Right lung (tissue), 5 donors: ENCODE data around the gene CYP26C1. TPM values are rescaled to one million over a fixed set of nuclear protein-coding genes. Genes with fewer than 3 reads are reported as not detected.
"Not testable (repeated sequence)": the region's sequence is repeated elsewhere in the genome, so short reads cannot be mapped to it uniquely, and the experiment has no call there.

Experiments
- DNase-seq, 2 donors: peaks; one replicate each; pipeline ENCODE4 v3.0.0-alpha.2; 2013
- polyA plus RNA-seq, 5 donors: library from polyadenylated mRNA; unstranded; fragments of 120-200 nt; gene quantifications; one replicate each; pipeline versions ENCODE4 v1.2.1 to v1.2.3, GENCODE V29; 2013; ENCODE audit warnings: inconsistent platforms in 1 of 5, low replicate concordance in 1 of 5; ENCODE audit not compliant: insufficient read length in 5 of 5, insufficient read depth in 1 of 5

Gene CYP26C1
- polyA plus RNA-seq, 5 donors, result 0.04 to 0.16 (median 0.06) TPM; not detected in 1

DNA sequence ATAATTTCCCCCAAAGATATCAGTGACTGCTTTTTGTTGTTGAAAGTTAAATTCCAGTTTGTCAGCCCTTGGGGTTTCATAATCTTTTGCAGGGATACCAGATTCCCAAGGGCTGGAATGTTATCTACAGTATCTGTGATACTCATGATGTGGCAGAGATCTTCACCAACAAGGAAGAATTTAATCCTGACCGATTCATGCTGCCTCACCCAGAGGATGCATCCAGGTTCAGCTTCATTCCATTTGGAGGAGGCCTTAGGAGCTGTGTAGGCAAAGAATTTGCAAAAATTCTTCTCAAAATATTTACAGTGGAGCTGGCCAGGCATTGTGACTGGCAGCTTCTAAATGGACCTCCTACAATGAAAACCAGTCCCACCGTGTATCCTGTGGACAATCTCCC lies 16.3 kb downstream of the CYP26C1 start:
- no peak for DNase-seq

DNA sequence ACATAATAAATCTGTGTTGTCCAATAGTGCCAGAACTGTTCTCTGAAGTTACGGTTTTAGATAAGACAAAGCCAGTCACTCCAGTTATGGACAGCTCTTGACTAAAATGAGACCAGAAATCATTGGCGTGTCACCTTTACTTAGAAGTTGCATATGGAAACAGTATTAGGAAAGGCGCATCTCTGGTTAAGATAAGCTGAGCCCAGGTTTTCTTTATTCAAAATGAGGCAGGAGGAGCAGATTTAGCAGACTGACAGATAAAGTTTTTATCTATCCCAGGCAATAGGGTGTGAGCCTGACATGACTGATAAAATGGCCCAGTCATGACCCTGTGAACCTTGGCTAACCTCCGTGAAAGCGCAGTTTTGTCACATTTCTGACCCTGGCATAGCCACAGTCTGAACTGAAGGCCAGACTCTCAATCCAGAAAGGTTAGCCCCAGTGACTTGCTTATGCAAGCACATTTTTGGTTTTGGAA lies 17.3 kb downstream of the CYP26C1 start:
- DNase-seq, result no peak

DNA sequence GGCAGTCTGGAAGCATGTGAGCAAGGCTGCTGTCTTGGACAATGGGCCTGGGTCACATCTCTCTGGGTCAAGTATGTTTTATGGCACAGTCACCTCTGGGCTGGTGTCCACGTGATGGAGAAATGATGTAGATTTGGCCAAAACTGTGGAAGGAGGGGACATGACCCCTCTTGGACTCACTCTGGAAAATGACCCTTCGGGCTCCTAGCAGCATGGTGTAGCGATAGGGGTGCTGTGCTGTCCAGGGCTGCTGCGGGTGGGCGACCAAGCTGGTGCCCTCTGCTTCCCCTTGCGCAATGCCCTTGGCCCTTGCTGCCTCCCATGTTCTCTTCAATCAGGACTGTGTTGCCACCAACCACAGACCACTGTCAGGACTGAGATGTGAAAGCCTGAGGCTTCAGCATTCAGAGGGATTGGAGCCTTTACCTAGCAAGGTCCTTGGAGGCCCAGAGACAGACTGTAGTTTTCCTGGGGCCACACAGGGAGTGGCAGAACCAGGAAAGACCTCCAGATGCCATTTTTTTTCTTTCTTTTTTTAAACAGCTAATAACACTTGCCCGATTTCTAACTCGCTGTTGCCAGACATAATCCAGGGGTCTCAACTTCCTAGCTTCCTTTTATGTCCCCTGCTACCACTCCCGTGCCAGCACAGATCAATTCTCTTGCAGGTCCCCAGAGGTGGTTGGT lies 19.2 kb downstream of the CYP26C1 start:
- no peak for DNase-seq

DNA sequence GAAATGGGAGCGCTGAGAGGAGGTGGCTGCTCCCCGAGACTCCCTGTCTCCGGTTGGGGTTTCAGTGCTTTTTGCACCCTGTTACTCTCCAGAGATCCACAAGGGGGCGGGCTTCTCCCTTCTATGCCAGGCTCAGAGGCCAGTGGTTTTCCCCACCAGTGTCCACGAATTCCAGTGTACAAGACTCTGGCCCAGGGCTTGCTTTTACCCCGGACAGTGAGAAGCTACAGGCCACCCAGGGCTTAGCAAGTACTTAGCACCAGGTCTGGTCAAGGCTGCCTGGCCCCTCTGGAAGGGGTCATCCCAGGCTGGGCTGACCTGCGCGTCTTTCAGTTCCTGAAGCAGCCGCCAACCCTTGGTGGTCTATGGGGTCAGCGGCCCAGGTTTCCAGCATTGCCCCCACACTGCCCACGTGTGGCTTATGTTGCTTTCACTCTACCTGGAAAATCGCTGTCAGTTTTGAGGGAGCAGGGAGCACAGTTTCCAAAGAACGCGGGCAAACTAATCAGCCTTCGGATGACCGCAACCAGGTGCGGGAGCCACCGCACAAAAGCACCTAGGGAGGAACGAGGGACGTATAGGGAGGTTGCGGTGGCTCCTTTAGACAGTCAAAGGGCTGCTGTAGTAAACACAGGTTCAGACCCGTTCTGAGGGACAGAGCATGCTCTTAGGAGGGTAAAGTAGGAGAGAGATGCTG lies 19.9 kb downstream of the CYP26C1 start:
- DNase-seq, result no peak

DNA sequence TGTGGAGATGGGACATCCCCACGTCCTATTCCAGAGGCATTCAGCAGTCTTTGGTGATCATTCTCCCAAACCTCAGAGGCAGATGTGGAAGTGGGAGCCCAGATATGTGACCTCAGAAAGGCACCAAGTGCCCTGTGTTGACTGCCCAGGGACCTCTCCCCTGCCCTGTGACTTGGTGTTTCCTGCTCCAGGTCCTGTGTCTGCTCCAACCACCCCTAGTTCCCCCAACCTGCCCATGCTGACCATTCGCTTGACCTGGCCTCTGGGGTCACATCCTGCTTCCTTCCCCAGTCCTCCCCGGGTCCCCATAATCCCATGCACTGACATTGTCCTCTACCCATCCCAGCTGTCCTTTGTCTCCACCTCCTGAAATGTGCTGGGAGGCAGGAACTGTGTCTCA lies 20.7 kb downstream of the CYP26C1 start:
- no peak for DNase-seq

DNA sequence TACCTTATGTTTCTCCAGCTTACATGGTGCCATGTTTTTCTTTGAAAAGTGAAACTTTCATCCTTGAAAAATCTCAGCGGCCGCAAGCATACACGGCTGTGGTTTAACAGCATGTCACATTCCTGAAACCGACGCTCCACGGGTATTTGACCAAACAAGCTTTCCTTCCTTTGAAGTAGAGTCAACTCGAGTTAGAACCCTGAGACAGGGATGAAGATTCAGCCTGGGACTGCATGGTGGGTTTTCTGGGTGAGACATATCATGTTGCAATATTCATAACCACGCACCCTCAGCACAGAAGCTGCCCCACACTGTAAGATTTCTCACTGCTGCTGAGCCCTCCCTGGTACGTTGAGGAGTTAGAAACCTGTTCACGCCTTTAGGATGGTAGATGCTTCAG lies 21.2 kb downstream of the CYP26C1 start:
- DNase-seq, result no peak

DNA sequence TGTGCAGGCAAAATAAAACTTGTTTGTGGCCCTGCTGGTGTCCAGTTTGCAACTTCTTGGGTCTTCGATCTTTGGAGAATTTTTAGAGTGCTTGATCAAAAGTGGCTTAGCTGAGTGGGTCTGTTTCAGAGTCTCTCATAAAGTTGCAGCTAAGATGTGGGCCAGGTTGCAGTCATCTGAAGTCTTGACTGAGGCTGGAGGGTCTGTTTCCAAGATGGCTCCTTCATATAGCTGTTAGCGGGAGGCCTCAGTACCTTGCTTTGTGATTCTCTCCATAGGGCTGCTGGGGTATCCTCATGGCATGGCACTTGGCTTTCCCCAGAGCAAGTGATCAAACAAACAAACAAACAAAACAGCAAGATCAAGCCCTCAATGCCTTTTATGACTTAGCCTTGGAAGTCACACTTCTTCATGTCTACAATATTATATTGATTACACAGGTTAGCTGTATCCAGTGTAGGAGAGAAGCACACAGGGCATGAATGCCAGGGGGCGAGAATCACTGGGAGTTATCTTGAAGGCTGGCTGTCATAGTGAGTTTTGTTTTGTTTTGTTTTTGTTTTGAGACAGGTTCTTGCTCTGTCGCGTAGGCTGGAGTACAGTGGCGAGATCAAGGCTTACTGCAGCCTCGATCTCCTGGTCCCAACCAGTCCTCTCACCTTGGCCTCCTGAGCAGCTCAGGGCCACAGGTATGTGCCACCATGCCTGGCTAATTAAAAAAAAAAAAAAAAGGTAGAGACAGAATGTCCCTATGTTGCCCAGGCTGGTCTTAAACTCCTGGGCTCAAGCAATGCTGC lies 23.3 kb downstream of the CYP26C1 start:
- no peak for DNase-seq

DNA sequence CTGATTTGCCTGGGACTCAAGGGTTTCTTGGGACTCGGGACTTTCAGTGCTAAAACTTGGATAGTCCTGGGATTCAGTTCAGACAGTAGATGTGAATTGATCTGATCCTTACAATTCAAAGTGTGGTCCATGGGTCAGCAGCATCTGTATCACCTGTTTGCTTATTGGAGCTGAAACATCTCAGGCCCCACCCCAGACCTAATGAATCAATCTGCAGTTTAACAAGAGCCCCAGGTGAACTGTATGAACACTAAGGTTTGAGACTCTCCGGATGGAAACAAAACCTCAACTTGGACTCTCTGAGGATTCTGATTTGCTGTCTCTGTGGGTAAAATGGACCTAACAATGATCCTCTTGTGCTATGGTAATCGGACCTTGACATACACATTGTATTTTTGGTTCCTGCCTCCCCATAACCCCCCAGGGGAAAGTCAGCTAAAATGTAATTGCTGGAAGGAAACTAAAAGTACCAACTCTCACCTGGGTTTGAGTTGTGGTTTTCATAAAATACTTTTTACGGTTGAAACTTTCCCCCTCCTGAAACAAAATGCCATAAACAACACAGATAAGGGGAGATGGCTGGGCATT lies 24.8 kb downstream of the CYP26C1 start:
- no peak for DNase-seq

DNA sequence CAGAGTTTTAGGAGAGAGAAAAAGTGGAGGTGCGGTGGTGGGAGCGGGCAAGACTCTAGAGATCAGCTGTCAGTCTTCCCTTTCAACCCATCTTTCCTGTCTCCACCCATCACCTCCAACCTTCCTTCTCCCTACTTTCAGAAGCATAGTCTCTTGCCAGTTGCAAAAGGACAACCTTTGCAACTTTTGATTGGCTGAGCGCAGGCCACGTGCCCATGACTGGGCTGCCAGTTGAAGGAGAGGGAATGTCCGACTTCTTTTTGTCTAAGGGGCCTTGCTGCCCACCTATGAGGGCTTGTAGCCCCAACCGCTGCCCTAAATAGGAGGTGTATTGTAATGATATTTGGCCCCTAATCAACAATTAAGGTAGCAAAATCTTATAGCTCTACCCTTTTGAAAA lies 25.7 kb downstream of the CYP26C1 start:
- no peak for DNase-seq

DNA sequence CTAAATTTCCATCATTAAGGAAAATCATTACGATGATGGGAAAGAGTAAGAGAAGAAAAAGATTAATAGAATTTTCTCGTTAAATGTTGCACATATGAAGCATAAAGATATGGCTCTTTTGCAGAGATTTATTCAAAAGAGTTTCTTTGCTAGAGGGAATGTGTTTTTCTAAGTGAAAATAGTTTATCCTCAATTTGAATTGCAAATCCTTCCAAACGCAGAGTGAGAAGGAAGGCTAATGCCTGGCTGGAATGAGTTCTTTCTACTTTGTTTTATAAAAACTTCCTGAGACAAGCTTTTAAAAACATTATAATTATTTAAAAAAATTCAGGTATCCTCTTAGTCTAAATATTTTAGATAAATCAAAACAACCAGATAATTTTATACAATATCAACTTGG lies 27.2 kb downstream of the CYP26C1 start:
- DNase-seq, result no peak

DNA sequence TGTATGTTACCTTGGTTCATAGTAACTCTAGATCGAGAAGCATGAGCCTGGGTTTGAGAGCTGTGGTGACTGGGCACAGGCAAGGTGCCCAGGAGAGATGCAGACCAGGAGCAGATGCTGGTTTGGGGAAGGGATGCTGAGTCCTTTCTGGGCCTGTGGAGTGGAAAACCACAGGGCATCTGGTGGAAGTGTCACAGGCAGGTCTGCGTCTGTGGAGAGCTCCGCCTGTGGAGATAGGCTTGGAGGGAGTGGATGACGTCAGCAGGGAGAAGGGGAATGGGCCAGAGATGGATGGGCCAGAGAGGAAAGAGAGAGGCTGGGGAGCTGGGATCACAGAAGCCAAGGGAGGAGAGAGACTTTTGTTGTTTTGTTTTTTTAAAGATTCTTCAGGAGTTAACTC lies 27.9 kb downstream of the CYP26C1 start:
- no peak for DNase-seq

DNA sequence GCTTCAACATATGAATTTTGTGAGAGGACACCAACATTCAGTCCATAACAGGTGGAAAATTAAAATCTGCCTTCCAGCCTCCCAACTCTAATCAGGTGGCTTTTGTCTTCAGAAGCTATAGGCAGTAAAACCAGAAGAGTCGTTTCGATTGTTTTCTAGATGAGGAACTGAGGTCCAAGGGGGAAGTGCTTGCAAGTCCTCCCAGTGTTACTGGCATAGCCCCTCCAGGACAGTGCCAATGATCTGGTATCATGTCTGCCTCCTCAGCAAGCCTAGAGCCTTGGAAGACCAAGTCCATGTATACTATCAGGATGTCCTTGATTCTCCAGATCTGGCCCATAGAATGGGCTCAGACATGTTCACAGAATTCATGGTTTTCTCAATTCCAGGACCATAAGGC lies 30.0 kb downstream of the CYP26C1 start:
- no peak for DNase-seq

DNA sequence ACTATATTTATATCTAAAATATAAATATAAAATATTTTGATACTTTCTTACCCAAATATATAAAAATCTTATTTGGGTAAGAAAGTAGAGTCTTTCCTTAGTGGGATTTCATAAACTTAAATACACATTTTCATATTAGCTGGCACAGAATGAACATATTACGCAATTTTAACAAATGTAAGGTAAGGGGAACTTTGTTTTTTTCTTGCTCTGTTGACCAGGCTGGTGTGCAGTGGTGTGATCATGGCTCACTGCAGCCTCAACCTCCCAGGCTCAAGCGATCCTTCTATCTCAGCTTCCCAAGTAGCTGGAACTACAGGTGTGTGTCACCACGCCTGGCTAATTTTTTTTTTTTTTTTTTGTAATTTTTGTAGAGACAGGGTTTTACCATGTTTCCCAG lies 31.4 kb downstream of the CYP26C1 start:
- DNase-seq, result no peak

DNA sequence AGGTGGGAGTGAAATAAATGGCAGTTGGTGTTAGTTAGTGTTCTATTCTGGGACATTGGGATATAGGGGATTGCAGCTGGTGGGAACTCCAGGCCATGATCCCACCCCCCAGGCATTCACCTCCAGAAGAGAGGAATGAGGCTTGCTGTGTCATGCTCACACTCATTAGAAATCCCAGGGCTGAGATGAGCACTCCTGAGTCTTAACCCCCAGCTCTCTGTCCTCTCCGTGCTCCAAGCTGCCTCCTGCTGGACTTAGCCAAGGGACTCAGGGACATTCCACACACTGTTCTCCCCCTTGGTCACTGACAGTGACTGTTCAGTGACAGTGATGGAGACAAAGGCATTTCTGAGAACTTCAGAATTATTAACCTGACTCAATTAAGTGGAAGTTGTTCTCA lies 34.6 kb downstream of the CYP26C1 start:
- DNase-seq, result no peak

DNA sequence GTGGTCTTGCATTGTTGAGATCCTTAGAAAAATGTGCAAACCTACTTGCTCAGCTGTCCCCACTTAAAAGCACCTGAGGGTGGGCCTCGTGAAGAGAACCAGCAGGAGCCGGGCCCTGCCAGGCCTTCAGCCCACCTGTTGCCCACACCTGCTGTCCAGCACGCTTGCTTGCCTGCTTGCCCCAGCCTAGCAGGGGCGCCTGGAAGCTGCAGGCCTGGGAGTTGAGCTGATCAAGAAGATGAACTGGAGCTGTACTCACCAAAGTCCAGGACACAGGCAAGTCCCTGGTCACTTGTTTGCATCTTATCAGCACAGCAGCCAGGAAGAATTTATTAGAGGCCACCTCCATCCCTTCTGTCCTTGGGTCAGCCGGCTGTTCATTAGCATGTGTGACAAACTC lies 36.3 kb downstream of the CYP26C1 start:
- no peak for DNase-seq

DNA sequence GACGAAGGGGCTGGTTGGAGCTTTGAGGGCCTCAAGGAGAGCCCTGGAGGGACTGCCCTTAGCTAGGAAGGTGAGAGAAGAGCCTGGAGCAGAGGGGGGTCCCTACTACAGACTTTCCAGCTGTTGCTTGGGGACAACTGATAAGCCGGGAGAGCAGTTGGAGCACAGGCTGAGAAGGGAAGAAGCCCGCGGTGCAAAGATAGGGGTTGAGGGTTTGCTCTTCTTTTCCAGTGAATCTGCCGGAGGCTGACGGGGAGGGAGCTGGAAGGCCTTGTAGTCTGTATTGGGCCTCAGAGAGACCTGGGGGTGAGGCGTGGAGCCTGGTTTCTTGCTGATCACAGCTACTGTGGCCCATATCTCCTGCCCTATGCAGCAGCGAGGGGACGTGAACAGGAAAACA lies 36.8 kb downstream of the CYP26C1 start:
- no peak for DNase-seq

DNA sequence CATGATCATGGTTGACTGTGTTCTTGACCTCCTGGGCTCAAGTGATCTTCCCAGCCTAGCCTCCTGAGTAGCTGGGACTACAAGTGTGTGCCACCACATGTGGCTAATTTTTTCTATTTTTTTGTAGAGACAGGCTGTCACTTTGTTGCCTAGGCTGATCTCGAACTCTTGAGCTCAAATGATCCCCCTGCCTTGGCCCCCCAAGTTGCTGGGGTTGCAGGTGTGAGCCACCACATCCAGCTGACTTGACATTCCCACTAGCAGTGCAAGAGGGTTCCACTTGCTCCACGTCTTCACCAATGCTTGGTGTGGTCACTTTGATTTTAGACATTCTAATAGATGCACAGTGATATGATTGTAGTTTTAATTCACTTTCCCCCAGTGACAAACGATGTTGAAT lies 38.2 kb downstream of the CYP26C1 start:
- no peak for DNase-seq

DNA sequence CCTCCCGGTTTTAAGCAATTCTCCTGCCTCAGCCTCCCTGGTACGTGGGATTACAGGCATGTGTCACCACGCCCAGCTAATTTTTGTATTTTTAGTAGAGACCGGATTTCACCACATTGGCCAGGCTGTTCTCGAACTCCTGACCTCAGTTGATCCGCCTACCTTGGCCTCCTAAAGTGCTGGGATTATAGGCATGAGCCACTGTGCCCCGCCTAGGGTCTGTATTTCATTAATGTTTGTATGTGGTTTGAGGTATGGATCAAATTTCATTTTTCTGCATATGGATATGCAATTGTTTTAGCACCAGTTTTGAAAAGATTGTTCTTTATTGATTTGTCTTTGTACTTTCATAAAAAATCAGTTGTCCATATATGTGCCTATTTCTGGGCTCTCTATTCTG lies 39.1 kb downstream of the CYP26C1 start:
- DNase-seq, result no peak

DNA sequence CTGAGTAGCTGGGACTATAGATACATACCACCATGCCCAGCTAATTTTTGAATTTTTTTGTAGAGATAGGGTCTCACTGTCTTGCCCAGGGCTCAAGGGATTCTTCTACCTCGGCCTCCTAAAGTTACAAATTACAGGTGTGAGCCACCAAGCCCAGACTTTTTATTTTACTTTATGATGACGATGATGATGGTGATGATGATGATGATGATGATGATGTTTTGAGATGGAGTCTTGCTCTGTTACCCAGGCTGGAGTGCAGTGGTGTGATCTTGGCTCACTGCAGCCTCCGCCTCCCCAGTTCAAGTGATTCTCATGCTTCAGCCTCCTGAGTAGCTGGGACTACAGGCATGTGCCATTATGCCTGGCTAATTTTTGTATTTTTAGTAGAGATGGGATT lies 40.5 kb downstream of the CYP26C1 start:
- not testable (repeated sequence) for DNase-seq

DNA sequence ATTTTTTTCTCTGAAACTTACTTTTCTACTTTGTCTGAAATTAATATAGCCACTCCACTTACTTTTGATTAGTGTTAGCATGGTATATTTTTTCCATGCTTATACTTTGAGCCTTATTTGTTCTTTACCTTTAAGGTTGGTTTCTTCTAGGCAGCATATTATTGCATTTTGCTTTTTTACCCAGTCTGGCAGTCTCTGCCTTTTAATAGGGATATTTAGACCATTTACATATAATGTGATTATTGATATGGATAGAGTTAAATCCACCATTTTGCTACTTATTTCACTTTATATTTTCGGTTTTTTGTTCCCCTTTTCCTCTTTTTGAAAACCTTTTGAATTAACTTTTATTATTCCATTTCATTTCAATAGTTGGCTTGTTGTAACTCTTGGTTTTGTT lies 43.4 kb downstream of the CYP26C1 start:
- DNase-seq, result no peak

DNA sequence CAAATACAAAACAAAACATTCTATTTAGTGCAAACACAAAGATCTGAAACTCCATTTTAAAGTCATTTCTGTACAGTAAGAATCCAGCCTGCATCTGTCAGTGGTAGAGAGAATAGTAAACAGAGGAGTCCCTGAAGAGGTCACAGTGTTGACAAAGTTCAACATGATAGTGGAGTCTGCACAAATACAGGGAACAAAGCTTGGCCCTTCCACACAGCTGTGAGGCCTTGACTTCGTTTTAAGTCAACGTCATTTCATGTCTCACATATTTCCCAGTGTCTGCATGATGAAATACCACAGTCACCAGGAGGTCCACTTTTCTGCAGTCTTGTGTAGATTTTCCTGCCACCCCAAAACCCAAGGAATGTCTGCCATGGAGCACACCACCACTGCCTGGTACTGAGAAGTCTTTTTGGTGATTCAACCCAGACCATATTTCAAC lies 46.1 kb downstream of the CYP26C1 start:
- no peak for DNase-seq

DNA sequence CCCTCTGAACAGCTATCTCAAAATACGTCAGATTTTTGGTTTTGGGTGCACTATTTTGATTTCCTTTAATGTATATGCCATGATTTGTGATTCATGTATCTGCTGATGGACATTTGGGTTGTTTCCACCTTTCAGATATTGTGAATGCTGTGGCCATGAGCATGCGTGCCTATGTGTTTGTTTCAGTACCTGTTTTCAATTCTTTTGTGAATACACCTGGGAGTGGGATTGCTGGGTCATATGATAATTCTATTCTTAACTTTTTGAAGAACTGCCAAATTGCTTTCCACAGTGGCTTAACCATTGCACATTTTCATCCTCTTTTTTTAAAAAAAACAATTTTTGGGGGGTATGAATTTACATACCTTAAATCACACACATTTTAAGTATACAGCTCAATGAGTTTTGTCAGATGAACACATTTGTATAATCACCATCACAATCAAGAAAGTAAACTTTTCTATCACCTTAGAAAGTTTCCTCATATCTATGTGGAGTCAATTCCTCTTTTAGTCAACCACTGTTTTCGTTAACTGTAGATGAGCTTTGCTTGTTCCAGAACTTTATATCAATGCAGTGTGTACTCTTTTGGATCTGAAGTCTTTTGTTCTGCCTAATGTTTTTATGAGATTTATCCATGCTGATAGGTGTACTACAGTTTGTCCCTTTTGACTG lies 50.0 kb downstream of the CYP26C1 start:
- no peak for DNase-seq
